Measurements from ENCODE around the gene SYT1.

The SYT1 gene

DNA sequence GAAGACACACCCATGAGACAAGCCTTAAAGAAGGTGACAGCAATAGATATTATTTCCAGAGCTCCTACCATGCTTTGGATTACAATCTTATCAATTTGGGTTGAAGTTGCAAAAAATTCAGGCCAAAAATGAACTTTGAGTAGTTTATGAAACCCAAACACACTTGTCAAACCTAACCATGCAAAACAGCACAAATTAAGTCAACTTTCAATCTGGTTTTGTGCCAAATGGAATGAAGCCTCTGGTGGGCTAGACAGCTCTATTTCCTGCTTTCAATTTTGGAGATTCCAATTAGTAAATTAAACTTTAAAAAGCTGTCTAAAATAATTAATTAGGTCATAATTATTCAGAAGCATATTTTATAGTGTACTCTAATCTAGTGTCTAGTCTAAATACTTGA lies 203.4 kb downstream of the SYT1 start:
- DNase-seq (ENCODE audit: extremely low read depth, low read depth): no peak
- TF ChIP-seq, protein P1, sequence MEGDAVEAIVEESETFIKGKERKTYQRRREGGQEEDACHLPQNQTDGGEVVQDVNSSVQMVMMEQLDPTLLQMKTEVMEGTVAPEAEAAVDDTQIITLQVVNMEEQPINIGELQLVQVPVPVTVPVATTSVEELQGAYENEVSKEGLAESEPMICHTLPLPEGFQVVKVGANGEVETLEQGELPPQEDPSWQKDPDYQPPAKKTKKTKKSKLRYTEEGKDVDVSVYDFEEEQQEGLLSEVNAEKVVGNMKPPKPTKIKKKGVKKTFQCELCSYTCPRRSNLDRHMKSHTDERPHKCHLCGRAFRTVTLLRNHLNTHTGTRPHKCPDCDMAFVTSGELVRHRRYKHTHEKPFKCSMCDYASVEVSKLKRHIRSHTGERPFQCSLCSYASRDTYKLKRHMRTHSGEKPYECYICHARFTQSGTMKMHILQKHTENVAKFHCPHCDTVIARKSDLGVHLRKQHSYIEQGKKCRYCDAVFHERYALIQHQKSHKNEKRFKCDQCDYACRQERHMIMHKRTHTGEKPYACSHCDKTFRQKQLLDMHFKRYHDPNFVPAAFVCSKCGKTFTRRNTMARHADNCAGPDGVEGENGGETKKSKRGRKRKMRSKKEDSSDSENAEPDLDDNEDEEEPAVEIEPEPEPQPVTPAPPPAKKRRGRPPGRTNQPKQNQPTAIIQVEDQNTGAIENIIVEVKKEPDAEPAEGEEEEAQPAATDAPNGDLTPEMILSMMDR (IDR thresholded peaks at IDR 0.05; ENCODE audit: low read depth, low read length): no peak

DNA sequence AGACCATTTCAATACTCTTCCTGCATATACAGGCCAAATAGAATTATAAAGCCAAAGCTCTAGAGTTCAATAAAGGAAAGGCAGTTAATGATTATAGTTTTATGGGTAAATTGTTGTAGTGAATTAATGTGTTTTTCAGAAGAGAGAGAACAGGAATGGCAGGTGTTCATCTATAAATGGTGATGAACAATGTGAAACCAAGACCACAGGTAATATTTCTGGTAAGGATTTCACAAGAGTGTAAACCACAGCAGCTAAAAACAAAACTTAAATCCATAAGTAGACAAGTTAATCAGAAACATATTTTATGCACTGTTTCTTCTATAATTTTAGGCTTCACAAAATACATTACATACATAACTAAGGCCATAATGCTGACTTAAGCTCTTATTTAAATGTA lies 204.4 kb downstream of the SYT1 start:
- DNase-seq (ENCODE audit: extremely low read depth, low read depth): no peak
- TF ChIP-seq, protein P1 (IDR thresholded peaks at IDR 0.05; ENCODE audit: low read depth, low read length): no peak

DNA sequence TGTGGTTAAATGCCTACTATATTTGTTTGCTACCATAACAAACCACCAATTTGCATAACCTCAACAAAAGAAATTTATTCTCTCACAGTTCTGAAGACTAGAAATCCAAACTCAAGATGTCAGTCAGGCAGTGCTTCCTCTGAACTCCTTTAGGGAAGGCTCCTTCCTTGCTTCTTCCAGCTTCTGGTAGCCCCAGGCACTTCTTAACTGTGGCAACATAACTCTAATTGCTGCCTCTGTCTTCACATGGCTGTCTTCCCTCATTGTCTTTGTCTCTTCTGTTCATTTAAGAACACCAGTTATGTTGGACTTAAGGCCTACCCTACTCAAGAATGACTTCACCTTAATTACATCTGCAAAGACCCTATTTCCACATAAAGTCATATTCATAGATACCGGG lies 206.9 kb downstream of the SYT1 start:
- DNase-seq (ENCODE audit: extremely low read depth, low read depth): no peak
- TF ChIP-seq, protein P1 (IDR thresholded peaks at IDR 0.05; ENCODE audit: low read depth, low read length): no peak

DNA sequence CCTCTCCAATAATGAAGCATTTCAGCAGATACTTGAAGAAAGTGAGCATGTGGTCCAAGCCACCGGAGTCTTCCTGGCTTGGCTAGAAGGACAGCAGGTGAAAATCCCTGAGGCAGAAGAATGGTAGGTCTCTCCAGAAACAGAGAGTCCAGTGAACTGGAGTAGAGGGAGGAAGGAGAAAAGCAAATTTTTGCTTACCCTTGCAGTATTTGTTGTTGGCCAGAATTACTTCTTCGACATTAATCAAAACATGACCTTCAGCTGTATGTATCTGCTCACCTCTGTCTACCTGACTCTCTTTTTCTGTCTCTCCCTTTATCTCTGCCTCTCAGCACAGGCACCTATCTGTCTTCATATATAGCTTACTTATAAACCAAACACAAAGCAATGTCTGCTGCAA lies 208.9 kb downstream of the SYT1 start:
- TF ChIP-seq, protein P1 (IDR thresholded peaks at IDR 0.05; ENCODE audit: low read depth, low read length): no peak
- DNase-seq (ENCODE audit: extremely low read depth, low read depth): no peak

DNA sequence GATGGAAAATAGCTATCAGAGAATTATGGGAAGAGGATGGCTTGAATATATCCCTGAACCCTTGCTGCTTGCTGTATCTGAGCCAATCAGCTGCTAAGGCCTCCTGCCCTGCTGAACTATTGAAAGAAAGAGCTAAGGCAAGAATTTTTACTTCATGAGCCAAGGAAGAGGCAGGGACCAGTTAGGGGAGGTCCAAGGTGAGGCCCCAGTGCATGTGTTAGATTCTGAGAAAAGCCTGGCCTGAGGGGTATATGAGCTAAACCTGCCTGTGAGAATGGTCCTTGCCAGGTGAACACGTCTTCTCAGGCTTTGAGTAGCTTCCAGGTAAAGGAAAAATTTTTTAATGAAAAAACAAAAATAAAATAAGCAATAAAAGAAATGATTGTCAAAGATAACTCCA lies 218.0 kb downstream of the SYT1 start:
- no peak for DNase-seq (ENCODE audit: extremely low read depth, low read depth)
- TF ChIP-seq, protein P1 (IDR thresholded peaks at IDR 0.05; ENCODE audit: low read depth, low read length): no peak

DNA sequence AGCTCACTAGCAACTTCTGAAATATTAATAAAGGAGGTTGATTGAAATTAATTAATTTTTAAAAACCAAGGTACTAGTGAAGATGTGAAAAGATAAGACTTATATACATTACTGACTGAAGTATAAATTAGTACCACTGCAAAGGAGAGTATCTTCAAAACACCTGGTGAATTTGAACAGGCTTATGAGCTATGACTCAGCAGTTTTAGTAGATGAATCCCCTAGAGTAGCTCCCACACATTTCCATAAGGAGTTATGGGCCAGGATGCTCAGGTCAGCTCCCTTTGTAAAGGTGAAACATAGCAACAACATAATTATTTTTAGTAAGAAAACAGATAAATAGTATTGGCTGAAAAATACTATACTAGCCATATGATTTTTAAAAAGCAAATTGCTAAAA lies 218.6 kb downstream of the SYT1 start:
- no peak for DNase-seq (ENCODE audit: extremely low read depth, low read depth)
- TF ChIP-seq, protein P1 (IDR thresholded peaks at IDR 0.05; ENCODE audit: low read depth, low read length): no peak

DNA sequence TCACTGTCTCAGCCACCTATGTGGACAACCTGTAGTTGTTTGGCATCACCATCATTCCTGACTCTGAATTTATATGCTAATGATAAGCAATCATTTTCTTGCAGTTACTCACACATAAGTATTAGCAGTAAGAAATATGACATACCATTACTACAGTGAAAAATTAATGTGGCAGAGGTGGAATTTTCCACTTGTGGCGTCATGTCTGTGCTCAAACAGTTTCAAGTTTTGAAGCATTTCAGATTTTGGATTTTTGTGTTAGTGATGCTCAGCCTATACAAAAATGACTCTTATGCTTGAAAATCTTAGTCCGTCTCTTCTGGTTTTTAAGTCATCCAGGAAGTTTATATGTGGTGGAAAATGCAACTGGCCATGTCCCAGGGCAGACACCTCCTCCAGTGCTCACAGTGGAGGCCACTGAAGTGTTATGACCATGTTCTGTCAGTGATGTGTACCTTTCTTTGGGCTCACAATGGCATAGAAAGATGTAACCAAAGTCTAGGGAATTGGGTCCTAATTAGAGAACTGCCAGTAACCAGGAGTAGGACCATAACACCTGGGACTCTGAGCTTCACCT lies 220.6 kb downstream of the SYT1 start:
- DNase-seq (ENCODE audit: extremely low read depth, low read depth): no peak
- TF ChIP-seq, protein P1 (IDR thresholded peaks at IDR 0.05; ENCODE audit: low read depth, low read length): no peak

Measured in AG09319 (cell line).